HG03342 (cell line): ENCODE measurements around the gene OCA2.
"Not testable (repeated sequence)": the region's sequence is repeated elsewhere in the genome, so short reads cannot be mapped to it uniquely, and the experiment has no call there.

Experiments used
- ATAC-seq: cut with Tn5 transposase; IDR thresholded peaks from one replicate; pipeline ENCODE4 v1.9.1; 2021; ENCODE audit warnings: mild to moderate bottlenecking, moderate library complexity; ENCODE audit not compliant: unreplicated experiment

The OCA2 gene

GRCh38 chr15:27853624-27854455, 245.3 kb downstream of the OCA2 start:
- ATAC-seq, result no peak

GRCh38 chr15:27851858-27852210, 247.3 kb downstream of the OCA2 start:
- no peak for ATAC-seq

DNA sequence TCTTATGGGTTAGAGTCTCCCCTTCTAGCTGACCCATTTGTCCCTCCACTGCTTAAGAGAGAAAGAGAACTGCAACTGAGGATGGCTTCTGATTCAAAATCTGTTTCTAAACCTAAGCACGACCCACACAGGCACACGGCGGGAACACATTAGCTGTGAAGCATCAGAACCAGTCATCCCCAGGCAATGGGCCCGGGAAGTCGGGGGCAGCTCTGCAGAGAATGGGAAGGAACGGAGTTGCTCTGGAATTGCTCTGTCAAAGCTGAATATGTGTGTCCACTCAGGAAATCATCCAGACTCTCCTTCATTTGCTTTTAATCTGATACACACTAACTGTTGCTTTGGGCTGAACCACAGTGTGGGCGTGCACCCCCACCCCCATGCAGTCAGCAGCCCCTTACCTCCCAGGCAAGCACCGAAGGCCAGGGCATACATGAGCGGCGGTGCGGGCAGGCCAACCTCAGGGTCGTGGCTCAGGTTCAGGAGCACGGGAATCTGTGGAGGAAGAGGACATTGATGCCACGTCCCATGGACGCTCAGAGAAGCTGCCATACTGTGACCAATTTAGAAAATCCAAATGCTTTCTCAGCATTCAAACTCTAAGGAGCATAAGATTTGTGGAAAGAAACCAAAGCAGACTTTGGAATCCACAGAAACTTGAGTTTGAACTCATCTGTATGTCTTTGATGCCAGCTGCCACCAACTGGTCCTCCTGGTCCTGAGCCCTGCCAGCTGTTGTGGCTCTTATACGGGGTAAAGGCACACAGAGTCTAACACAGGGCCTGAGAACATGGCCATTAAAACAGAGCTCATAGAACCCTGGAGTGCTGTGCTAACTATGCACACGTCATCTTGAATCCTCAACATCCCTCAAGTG, 247.9 kb downstream of the OCA2 start:
- ATAC-seq, result no peak

GRCh38 chr15:27850050-27850449, 249.1 kb downstream of the OCA2 start:
- no peak for ATAC-seq

- not testable (repeated sequence) for ATAC-seq
Measured at GRCh38 chr15:27848936-27849335, 250.2 kb downstream of the OCA2 start.

DNA sequence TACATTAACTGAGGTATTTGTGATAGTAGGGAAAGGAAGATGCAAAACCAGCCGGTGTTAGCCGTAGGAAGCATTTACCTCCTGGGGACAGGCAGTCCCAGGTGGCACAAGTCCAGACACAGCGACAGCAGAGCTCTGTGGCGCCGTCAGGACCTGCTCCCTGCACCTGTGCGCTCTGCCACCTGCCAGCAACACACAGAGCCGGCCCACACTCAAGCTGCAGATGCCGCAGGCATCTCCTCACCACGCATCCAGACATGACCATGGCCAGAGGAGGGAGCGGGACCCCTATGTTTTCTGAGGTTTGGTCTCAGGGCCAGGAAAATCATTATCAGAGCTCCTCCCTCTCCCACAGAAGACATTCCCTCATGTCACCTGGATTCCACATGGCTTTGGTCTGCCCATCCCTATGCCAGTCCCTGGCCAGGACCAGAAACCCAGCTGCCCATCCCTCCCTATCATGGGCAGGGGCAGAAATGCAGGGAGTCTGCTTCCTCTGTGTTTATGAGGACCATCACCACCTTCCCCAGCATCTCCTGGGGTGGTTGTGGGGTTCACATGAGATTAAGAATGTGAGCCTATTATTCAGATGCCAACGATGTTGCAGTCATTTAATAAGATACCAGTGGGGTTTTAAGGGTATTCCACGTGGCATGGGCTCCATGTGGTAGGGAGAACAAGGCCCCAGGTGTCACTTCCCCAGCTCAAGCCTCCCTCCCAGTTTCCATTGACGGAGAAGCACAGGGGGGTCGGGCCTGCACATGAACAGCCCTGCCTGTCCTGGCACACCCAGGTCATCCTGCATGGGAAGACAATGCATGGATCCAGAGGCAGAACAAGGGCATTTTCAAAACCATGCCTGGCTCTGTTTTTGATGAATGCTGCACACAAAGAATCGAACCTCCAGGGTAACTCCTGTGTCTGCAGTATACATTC, 251.1 kb downstream of the OCA2 start:
- ATAC-seq, result no peak

GRCh38 chr15:27846722-27847395, 252.3 kb downstream of the OCA2 start:
- ATAC-seq, result no peak

GRCh38 chr15:27845535-27846369, 253.4 kb downstream of the OCA2 start:
- ATAC-seq, result no peak

DNA sequence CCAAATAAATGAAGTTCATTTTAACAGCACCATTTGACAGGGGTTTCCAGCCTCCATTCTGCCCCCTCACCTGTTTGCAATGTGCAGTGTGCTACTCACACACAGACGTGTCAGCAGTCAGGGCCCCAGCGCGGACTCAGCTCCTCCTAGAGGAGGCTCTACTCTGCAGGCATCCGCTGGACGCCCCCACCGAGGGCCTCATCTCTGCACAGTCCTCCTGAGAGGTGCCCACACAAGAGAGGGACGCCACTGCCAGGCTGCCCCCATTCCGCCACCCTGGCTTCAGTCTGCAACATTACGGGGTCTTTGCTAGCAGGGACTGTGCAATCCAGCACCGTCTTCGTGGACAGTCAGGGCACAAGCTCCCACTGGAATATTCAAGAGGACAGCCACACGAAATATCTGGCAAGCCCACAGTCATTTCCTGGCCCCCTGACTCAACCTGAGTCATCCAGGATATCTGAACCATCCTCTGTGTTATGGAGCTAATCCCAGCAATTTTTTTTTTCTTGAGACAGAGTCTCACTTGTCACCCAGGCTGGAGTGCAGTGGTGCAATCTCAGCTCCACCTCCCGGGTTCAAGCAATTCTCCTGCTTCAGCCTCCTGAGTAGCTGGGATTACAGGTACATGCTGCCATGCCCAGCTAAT, 255.0 kb downstream of the OCA2 start:
- no peak for ATAC-seq

DNA sequence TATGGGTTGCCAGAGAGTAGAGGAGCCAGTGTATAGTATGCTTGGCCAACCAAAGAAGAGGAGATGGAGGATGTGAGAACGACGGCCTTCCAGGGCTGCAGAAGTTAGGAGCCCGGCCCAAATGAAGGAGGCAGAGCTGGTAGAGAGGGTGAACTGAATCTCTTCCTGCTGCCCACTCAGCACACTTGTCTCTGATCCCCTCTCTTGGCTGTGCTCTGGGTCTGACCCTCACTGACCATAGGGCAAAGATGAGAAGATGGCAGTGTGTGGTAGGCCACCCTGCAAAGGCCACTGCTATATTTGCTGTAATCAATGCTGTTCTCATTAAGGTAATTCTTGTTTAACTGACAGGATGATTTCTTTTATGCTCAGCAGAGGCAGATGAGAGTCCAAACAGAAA, 256.0 kb downstream of the OCA2 start:
- ATAC-seq, result no peak

- ATAC-seq, result no peak
Measured at GRCh38 chr15:27842526-27842925, 256.6 kb downstream of the OCA2 start.

DNA sequence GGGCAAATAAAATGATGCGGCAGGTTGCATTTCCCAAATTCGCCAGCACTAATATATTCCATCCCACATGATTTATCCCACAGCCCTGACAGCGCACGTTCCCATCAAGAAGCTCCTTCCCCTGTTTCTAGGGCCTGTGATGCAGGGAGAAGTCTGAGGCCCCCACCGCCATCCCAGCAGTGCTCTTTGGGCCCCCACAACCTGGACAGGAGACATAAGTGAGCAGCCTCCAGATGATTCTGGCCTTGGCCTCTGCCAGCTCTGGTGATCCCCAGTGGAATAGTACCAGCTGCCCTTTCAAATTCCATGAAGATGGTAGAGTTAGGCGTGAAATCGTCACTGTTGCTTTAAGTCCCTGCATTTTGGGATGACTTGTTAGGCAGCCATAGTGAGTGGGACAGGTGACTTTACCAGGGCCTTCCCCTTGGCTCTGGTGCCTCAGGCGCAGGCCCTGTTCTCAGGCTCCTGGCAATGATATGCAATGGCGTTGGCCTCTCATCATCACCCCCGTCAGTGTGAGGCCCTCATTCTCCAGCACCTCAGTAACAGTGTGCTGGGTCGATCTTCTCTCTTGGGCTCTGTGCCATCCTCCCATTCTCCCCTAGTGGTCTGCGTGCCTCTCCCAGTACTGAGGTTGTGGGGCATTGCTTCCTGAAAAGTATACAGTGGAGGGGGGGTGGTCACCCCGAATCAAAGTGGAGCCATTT, 263.7 kb downstream of the OCA2 start:
- ATAC-seq, result no peak

DNA sequence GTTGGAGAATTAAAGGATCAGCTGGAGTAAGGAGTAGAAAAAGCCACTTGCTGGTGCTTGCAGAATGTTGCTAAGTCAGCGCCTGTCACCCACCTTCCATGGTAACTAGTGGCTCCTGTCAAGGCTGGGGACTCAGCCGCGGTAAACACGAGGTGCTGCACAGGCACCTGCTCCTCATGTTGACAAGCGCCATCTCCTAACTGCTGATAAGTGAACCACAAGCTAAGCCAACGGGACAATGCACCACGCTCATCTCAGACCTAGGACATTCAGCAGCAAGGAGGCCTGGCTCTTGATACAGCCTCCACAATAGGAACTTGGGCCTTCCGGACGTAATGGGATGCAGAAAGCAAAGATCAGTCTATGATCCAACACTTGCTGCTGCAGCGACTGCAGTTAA, 264.4 kb downstream of the OCA2 start:
- no peak for ATAC-seq

DNA sequence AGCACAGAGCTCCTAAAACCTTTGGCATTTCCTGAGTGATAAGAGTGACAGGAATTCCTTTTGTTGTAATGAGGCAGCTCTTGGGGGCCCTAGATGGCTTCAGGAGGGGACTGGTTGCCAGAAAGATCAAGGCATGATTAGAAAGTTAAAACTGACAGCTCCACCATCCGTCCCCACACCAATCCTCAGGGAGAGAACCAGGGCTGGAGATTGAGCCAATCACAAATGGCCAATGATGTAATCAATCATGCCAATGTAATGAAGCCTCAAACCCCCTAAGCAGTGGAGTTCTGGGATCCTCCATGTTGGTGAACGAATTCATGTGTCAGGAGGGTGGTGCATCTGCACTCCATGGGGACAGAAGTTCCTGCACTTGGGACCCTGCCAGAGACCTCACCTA, 265.1 kb downstream of the OCA2 start:
- no peak for ATAC-seq

- no peak for ATAC-seq
Measured at GRCh38 chr15:27833178-27833577, 265.9 kb downstream of the OCA2 start.

- no peak for ATAC-seq
Measured at GRCh38 chr15:27832237-27832596, 266.9 kb downstream of the OCA2 start.

GRCh38 chr15:27831384-27832236, 267.5 kb downstream of the OCA2 start:
- ATAC-seq, result no peak

DNA sequence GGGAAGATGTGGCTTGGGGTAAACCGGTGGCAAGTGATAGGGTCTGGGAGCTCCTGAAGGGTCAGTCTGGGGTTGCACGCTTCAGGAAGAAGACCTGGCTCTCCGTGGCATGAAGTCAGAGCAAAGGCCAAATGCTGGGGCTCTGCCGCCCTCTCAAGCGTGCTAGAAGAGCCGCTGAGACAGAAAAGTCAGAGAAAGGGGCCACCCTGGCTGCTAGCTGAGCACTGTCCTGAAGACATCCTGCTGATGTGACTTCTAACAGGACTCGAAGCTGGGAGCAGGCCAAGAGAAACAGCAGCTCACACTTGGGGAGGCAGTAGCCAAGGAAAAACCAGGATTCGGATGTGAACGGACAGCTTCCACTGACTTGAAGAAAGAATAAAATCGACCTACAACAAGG, 270.4 kb downstream of the OCA2 start:
- ATAC-seq, result no peak
